Choroid plexus epithelial cell (primary cell): Measurements from ENCODE around the gene CBX8.

Source experiments
- DNase-seq: peaks from one replicate; pipeline ENCODE4 v3.0.0-alpha.2; 2010; ENCODE audit warnings: low read depth
- H3K4me3 ChIP-seq: 2 replicates; pipeline ENCODE4 v1.5.1; 2011; ENCODE audit warnings: low read depth, mild to moderate bottlenecking, control low read depth, low read length, moderate library complexity
- CTCF ChIP-seq: conservative IDR thresholded peaks from 2 replicates; pipeline ENCODE4 v1.5.1; 2011; ENCODE audit warnings: low read depth, mild to moderate bottlenecking, control low read depth, inconsistent platforms, low read length, moderate library complexity

CBX8 gene

GRCh38 chr17:79802039-79802735 is 5.3 kb upstream of the CBX8 start:
- TF ChIP-seq CTCF = no peak
- DNase-seq = no peak
- no peak overlapping the region for H3K4me3 ChIP-seq

DNA sequence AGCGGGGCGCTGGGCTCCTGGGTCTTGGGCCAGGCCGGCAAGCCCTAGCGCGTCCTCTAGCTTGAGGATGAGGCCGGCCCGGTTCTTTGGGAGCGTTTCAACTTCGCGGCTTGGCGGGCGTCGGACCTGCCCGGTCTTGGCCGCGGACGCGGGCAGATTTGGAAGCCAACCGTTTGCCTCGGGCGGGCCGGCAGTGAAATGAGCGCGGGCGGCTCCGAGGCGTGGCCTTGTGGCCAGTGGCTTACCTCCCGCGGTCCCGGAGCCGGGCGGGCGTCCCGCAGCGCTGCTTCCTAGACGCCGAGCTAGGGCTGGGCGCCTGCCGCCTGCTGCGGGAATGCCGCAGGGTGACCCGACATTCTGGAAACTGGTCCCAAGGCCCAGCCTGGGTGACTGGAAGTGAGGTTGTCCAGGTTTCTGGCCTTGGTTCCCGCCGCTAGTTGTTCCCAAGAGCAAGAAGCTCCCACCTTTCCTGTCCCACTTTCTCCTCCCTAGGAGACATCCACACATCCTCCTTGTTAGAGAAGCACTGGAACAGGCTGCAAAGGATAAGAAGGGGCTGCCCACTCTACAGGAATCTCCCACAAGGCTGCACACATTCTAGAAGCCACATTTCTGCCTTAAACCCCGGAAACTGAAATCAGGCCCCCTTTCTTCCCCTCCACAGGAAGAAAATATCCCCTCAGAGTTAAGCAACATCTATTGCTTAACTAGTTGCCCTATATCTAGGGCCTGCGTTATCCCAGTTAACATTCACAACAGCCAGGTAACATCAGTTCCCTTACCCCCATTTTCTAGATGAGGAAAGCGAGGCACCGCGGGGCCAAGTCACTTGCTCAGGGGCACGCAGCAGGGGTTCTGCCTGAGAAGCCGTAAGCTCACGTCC is 4.5 kb upstream of the CBX8 start:
- H3K4me3 ChIP-seq = peak overlapping the region; percentile 8
- peak; percentile 55 for DNase-seq
- TF ChIP-seq CTCF = no peak

- DNase-seq = peak; percentile 77
- peak overlapping the region; percentile 17 for H3K4me3 ChIP-seq
Observed at GRCh38 chr17:79800325-79801155, 3.7 kb upstream of the CBX8 start.

GRCh38 chr17:79799538-79800324 is 2.9 kb upstream of the CBX8 start:
- DNase-seq = no peak
- H3K4me3 ChIP-seq = no peak overlapping the region
- TF ChIP-seq CTCF = no peak

More at GRCh38 chr17:79800325-79801155, 3.7 kb upstream of the CBX8 start:
- TF ChIP-seq CTCF = peak; percentile 12

- no peak for TF ChIP-seq CTCF
- no peak overlapping the region for H3K4me3 ChIP-seq
- DNase-seq = no peak
Observed at GRCh38 chr17:79799174-79799537, 2.3 kb upstream of the CBX8 start.
